ENCODE measurements around the gene FAM234A.
"Not testable (repeated sequence)": the region's sequence is repeated elsewhere in the genome, so short reads cannot be mapped to it uniquely, and the experiment has no call there.

The FAM234A gene

DNA sequence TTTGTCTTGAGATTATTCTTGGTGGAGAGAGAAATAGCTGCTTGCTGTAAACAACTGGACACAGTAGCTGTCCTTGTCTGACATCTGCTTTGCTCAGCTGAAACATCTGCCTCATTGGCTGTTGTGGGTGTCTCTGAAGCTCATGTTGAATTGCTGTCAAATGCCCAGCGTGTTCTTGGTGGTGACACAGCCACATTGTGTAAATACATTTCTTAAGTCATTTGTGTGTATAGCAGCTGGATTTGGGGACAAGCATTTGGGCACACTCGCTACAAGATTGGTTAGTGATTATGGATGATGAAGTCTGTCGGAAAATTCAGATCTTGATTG is 5.3 kb downstream of the FAM234A start:
- DNase-seq: no peak

DNA sequence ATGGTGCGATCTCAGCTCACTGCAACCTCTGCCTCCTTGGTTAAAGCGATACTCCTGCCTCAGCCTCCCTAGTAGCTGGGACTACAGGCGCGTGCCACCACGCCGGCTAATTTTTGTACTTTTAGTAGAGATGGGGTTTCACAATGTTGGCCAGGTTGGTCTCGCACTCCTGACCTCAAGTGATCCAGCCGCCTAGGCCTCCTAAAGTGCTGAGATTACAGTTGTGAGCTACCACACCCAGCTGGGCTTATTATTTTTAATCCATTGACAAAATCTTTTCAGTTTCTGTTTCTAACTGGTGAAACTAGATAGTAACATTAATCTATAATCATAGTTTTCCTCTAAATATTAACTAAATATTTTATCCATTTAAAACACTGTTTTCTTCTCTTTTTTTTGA is 5.9 kb downstream of the FAM234A start:
- no peak for DNase-seq

DNA sequence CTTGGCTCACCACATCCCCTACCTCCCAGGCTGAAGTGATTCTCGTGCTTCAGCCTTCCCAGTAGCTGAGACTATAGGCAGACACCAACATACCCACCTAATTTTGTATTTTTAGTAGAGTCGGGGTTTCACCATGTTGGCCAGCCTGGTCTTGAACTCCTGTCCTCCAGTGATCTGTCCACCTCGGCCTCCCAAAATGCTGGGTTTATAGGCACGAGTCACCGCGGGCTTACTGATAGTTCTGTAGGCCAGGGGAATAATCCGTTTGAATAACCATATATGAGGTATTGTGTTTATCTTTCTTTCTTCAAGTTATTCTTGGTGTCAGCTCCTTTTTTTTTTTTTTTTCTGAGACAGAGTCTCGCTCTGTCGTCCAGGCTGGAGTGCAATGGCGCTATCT is 7.7 kb downstream of the FAM234A start:
- DNase-seq: no peak

DNA sequence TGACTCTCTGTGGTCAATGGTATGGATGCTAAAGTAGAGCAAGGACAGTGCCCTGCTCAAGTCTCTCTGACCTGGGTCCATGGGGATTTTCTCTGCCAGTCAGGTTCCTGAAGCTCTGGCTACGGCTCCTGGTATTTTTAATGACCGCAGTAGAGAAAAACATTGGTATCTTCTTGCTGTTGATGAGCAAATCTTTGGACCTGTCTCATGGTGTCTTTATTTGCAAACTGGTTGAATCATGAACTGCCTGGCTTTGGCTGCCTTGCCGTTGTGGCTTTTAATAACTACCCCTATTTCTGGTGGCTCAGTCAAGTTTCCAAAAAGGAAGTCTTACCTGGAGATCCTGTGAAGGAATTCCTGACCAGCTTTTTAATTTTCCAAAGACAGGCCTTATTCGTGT is 8.7 kb downstream of the FAM234A start:
- DNase-seq: no peak

DNA sequence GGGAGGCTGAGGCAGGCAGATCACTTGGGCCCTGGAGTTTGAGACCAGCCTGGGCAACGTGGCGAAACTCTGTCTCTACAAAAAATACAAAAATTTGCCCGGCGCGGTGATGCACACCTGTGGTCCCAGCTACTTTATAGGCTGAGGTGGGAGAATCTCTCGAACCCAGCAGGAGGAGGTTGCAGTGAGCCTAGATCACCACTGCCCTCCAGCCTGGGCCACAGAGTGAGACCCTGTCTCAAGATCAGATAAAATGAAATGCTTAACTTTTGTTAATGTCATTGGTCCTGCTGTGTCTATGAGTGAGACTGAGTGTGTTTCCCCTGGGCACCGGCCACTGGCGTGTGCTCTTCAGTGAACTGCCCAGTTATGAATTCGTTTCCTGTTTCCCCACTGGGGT is 10.5 kb downstream of the FAM234A start:
- DNase-seq: no peak

DNA sequence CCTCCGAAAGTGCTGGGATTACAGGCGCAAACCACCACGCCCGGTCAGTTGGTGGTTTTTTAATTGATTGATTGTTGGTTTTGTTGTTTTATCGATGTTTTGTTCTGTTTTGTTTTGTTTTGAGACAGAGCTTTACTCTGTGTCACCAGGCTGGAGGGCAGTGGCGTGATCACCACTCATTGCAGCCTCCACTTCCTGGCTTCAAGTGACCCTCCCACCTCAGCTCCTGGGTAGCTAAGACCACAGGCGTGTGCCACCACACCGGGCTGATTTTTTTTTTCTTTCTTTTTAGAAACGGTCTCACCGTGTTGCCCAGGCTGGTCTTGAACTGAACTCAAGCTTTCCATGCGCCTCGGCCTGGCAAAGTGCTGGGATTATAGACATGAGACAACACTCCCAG is 12.4 kb downstream of the FAM234A start:
- no peak for DNase-seq

DNA sequence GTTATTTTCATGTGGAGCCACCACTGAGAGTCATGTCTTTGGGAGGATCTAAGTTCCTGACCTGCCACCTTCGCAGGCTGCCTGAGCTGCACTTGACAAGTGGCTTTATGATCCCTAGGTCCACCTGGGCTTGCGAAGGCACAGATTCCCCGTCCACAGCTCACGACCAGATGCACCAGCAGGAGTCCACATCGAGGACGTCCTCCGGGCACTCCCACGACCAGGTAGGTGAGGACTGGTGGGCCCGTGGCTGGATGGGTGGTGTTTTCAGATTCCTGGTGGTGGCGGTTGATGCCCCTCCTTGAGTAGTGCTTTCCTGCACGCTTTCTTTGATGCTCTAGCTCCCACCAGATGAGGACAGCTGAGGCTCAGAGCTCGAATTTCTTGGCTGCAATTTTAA is 14.8 kb downstream of the FAM234A start:
- no peak for DNase-seq

DNA sequence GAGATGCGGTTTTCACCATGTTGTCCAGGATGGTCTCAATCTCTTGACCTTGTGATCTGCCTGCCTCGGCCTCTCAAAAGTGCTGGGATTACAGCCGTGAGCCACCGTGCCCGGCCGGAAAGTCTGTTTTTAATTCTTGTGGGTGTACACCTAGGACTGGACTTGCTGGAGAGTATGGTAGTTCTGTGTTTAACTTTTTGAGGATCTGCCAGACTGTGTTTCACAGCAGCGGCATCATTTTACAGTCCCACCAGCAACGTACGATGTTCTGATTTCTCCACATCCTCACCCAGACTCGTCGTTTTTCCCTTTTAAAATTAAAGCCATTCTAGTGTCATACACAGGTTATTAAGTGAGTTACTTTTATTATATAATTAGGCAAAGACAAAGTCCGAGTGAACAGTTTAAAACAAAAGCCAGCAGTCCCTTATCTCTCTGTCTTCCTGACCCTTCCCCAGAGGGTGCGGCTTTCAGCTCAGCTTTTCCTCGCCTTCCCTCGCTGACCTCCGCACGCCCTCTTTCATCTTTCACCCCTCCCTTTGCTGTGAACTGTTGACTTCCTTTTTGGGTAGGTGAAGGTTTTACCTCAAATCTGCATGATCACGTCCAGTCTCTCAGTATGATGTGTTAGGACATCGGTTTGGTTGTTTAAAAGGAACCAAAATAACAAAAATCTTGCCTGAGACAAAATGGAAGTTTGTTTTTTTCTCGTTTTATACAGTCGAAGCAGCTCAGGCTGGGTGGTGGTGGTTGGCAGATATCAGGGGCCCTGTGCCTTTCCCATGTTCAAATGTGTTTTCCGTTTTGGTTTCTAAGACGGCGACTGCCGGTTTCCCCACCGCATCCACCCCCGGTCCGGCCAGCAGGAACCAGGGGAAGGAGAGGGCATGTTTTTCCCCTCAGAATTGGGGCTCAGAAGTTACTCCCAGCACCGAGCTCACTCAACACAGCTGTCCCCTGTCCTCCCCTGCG is 18.0 kb downstream of the FAM234A start:
- DNase-seq: no peak

DNA sequence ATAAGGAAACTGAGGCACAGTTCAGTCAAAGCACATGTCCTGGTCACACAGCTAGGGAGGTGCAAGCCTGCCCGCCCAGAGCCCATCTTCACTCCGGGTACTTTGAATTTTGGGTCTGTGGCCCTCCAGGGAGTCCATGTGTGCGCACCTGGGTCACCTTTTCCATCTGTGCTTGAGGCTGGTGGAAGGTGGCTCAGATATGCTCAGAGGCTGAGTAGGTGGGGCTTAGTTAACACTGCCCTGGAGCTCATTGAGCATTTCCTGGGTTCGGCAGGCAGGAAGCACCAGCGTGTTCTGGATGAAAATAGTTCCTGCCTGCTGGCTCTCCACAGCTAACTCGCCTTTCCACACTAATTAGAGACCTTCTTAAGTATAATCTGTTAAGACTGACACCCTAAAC is 19.2 kb downstream of the FAM234A start:
- no peak for DNase-seq

DNA sequence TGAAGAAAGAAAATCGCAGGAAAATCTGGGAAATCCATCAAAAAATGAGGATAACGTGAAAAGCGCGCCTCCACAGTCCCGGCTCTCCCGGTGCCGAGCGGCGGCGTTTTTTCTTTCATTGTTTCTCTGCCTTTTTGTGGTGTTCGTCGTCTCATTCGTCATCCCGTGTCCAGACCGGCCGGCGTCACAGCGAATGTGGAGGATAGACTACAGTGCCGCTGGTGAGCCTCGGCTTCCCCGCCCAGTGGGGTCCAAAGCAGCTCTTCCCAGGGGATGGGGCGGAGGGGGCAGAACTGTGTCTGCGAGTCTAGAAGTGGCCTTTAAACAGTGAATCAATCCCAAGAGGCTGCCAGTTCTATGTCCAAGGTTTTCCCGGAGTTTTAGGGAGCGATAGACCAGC is 19.8 kb downstream of the FAM234A start:
- DNase-seq: no peak

DNA sequence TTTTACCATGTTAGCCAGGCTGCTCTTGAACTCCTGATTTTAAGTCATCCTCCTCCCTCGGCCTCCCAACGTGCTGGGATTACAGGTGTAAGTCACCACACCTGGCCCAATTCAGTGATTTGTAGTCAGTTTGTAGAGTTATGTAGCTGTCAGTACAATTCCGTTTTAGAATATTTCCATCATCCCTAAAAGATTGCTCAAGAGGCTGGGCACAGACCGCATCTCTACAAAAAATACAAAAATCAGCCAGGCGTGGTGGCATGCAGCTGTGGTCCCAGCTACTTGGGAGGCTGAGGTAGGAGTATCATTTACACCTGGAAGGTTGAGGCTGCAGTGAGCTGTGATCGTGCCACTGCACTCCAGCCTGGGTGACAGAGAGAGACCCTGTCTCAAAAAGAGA is 20.6 kb downstream of the FAM234A start:
- DNase-seq: no peak

DNA sequence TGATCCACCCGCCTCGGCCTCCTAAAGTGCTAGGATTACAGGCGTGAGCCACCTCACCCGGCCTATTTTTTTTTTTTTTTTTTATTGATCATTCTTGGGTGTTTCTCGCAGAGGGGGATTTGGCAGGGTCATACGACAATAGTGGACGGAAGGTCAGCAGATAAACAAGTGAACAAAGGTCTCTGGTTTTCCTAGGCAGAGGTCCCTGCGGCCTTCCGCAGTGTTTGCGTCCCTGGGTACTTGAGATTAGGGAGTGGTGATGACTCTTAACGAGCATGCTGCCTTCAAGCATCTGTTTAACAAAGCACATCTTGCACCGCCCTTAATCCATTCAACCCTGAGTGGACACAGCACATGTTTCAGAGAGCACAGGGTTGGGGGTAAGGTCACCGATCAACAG is 23.5 kb downstream of the FAM234A start:
- DNase-seq: not testable (repeated sequence)

DNA sequence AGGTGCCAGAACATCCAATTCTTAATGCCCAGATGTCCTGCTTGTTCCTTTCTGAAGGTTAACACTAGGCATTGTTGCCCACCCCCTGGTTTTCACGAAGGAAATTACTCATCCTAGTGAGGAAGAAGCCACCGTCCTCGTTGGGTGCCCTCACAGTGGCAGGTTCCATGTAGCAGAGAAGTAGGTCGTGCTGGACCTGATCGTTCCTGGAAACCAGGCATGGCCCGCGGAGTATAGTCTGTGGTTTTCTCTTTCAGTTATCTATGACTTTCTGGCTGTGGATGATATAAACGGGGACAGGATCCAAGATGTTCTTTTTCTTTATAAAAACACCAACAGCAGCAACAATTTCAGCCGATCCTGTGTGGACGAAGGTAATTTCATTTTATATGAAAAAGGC is 24.6 kb downstream of the FAM234A start:
- no peak for DNase-seq

DNA sequence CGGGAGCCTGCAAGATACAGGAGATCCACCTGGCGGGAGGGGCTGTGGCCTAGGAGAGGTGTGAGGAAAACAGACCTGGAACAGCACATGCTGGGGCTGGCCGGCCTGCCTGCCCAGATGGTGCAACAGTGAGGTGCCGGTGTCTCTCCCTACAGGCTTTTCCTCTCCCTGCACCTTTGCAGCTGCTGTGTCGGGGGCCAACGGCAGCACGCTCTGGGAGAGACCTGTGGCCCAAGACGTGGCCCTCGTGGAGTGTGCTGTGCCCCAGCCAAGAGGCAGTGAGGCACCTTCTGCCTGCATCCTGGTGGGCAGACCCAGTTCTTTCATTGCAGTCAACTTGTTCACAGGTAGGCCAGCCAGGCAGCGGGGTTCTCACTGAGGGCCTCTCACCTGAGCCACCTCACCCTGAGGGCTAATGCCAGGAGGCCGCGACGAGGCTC is 25.2 kb downstream of the FAM234A start:
- DNase-seq: no peak

DNA sequence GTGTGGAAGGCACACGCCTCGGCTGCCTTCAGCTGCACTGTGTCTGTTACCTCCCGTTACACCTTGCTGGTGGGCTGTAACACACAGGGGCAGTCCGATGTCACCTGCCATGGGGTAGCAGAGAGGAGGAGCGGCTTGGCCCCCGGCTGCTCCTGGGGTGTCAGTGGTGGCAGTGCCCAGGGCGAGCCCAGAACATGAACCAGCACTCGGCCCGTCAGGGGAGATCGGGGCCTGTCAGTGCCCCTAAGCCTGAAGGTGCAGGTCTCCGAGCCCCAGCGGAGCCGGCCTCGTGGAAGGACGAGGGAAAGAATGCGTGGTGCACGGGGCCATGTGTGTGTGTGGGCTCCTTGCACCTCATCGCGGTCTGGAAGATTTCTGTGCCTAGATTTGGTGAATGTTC is 25.7 kb downstream of the FAM234A start:
- DNase-seq: no peak

DNA sequence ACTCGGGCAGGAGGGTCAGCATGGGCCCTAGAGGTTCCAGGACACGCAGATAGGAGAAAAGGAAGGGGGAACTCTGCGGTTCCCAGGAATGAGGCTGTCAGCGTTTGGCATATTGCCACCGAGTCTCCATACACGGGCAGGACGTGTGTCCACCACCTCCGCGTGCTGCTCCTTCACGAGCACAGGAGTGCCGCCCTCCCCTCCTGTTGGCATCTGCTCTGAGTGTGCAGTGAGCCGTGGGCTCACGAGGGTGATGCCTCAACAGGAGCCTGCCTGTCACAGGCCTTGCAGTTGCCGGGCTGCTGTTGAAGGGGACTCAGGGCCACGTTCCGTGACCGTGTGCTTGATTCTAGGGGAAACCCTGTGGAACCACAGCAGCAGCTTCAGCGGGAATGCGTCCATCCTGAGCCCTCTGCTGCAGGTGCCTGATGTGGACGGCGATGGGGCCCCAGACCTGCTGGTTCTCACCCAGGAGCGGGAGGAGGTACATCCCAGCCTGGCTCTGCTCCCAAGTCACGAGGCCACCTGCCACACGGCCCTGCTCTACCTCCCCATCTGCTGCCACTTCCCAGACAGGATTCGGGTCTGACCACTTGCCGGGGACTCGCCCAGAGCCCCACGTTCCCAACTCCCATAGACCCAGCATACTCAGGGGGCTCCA is 26.5 kb downstream of the FAM234A start:
- no peak for DNase-seq

DNA sequence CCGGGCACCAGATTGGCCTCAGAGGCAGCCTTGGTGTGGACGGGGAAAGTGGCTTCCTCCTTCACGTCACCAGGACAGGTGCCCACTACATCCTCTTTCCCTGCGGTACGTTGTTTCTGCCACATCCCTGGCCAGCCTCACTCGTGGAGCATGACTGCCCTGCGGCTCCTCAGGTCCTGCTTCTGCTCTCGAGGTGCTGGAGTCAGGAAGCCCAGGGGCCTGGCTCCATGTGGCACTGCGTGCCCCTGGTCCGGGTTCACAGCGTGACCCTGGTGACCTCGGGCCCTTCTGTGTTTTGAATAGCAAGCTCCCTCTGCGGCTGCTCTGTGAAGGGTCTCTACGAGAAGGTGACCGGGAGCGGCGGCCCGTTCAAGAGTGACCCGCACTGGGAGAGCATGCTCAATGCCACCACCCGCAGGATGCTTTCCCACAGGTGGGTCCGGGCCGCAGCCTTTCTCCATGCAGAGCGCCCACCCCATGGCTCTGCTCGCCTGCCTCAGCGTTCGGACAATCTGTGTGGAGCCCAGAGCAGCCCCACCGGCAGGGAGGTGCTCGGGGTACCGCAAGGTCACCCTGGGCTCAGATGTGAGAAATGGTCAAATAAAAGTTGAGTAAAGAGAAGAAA is 27.6 kb downstream of the FAM234A start:
- DNase-seq: no peak

DNA sequence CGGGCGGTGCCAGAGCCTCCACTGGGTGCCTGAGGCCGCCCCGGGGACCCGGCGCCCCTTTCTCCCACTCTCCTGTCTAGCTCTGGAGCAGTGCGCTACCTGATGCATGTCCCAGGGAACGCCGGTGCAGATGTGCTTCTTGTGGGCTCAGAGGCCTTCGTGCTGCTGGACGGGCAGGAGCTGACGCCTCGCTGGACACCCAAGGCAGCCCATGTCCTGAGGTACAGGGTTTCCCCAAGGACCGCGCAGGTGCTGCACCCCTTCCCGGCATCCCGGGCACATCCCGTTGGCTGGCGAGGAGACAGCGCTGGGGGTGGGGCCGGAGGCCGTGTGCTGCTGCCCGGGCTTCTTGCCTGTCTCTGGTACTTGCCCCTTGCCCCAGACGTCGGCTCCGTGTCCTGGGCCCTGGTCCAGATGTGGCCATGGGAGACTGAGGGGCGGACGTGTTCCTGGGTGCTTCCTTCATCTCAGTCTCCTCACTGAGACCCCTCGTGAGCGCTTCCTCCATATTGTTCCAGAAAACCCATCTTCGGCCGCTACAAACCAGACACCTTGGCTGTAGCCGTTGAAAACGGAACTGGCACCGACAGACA is 28.7 kb downstream of the FAM234A start:
- DNase-seq: no peak

DNA sequence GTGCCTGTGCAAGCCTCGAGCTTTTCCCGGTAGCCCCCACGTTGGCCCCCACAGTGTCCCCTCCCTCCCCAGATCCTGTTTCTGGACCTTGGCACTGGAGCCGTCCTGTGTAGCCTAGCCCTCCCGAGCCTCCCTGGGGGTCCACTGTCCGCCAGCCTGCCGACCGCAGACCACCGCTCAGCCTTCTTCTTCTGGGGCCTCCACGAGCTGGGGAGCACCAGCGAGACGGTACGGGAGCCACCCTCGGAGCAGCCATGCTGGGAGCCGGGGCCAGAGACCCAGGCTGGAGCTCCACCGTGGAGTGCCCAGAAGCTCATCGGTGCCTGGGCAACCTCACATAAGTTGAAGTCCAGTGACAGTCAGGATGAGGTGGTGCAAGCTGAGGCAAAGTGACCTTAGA is 29.3 kb downstream of the FAM234A start:
- no peak for DNase-seq

DNA sequence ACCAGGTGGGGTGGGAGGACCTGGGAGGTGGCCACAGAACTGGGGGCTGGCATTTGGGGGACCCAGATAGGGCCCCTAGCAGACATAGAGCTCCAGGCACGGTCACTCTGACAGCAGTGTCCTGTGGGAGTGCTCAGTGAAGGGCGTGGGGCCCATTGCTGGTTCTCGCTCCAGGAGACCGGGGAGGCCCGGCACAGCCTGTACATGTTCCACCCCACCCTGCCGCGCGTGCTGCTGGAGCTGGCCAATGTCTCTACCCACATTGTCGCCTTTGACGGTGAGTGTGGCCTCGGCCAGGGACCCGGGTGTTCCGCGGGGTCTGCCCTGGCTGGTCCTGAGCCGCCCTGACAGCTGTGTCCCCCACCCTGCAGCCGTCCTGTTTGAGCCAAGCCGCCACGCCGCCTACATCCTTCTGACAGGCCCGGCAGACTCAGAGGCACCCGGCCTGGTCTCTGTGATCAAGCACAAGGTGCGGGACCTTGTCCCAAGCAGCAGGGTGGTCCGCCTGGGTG is 29.9 kb downstream of the FAM234A start:
- no peak for DNase-seq

DNA sequence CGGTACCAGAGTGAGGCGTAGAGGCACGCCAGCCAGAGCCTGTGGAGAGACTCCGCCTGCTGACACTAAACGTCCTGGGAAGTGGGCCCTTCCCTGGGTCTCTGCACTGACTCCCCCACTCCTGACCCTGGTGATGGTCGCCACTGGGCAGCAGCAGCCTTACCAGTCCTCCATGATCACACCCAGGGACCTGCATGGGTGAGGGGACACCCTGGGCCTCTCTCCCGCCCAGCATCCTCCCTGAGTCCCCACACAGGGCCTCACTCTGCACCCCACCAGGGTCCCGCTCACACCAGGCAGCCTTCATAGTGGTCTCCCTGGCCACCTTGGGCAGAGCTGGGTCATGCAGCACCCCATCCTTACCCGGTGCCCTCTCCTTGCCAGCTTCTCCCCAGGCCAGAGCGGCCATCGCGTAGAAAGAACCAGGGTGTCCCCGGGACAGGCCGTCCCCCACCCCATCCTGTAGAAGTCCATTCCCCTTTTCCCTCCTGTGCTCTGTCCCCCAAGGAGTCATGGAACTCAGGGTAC is 30.4 kb downstream of the FAM234A start:
- DNase-seq: no peak

DNA sequence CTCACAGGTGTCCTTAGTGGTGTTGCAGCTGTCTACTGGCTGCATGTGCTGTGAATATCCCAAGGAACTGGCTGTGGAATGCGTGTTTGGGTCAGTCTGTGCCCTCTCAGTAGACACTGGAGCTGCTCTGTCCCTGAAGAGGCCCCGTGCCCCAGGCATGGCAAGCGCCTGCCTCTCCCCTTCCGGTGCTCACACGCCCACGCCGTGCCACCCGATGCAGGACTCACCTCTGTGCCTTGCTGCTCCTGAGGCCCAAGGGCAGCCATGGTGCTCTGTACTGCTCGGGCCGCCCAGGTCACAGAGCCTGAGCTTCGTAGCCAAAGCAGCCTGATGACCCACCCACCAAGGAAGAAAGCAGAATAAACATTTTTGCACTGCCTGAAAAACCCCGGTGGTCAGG is 31.1 kb downstream of the FAM234A start:
- DNase-seq: no peak
